ENCODE results near the gene SPESP1.
"Not testable (repeated sequence)": the region's sequence is repeated elsewhere in the genome, so short reads cannot be mapped to it uniquely, and the experiment has no call there.

Gene SPESP1

GRCh38 chr15:68939501-68939900 is 9.2 kb downstream of the SPESP1 start:
- TF ChIP-seq CTCF (IDR thresholded peaks at IDR 0.05; ENCODE audit: control extremely low read depth, extremely low read depth, low read depth, missing control alignments): no peak
- ChIA-PET POLR2A (no interaction called here), CTCF (interaction anchor here (1.7 kb wide), 1 partner anchor 14 kb away, joined by 5 read pairs; no protein-coding TSS in a partner anchor)
- no peak for DNase-seq (ENCODE audit: extremely low spot score)

GRCh38 chr15:68951813-68952212 is 21.5 kb downstream of the SPESP1 start:
- no peak for DNase-seq (ENCODE audit: extremely low spot score)
- POLR2A ChIA-PET: no interaction called here
- CTCF ChIA-PET: no interaction called here
- TF ChIP-seq CTCF (IDR thresholded peaks at IDR 0.05; ENCODE audit: control extremely low read depth, extremely low read depth, low read depth, missing control alignments): no peak

GRCh38 chr15:68957696-68958095 is 27.4 kb downstream of the SPESP1 start:
- no peak for TF ChIP-seq CTCF (IDR thresholded peaks at IDR 0.05; ENCODE audit: control extremely low read depth, extremely low read depth, low read depth, missing control alignments)
- ChIA-PET POLR2A (no interaction called here), CTCF (no interaction called here)
- DNase-seq (ENCODE audit: extremely low spot score): no peak

- no peak for DNase-seq (ENCODE audit: extremely low spot score)
- ChIA-PET CTCF (no interaction called here), POLR2A (no interaction called here)
- no peak for TF ChIP-seq CTCF (IDR thresholded peaks at IDR 0.05; ENCODE audit: control extremely low read depth, extremely low read depth, low read depth, missing control alignments)
Observed at GRCh38 chr15:68958597-68958996, 28.3 kb downstream of the SPESP1 start.

GRCh38 chr15:68962465-68962864 is 32.1 kb downstream of the SPESP1 start:
- ChIA-PET CTCF (no interaction called here), POLR2A (no interaction called here)
- TF ChIP-seq CTCF (IDR thresholded peaks at IDR 0.05; ENCODE audit: control extremely low read depth, extremely low read depth, low read depth, missing control alignments): no peak
- no peak for DNase-seq (ENCODE audit: extremely low spot score)

- POLR2A ChIA-PET; DNase-seq (ENCODE audit: extremely low spot score); CTCF ChIA-PET: not testable (repeated sequence)
Observed at GRCh38 chr15:68963719-68964118, 33.4 kb downstream of the SPESP1 start.

GRCh38 chr15:68966996-68967395 is 36.7 kb downstream of the SPESP1 start:
- no peak for TF ChIP-seq CTCF (IDR thresholded peaks at IDR 0.05; ENCODE audit: control extremely low read depth, extremely low read depth, low read depth, missing control alignments)
- ChIA-PET CTCF (no interaction called here), POLR2A (no interaction called here)
- DNase-seq (ENCODE audit: extremely low spot score): no peak
